ENCODE data around the gene ARHGAP23.
"Not testable (repeated sequence)": the region's sequence is repeated elsewhere in the genome, so short reads cannot be mapped to it uniquely, and the experiment has no call there.

The ARHGAP23 gene

GRCh38 chr17:38491346-38492066, 63.2 kb downstream of the ARHGAP23 start:
- not testable (repeated sequence) for DNase-seq (ENCODE audit: low read depth)

DNA sequence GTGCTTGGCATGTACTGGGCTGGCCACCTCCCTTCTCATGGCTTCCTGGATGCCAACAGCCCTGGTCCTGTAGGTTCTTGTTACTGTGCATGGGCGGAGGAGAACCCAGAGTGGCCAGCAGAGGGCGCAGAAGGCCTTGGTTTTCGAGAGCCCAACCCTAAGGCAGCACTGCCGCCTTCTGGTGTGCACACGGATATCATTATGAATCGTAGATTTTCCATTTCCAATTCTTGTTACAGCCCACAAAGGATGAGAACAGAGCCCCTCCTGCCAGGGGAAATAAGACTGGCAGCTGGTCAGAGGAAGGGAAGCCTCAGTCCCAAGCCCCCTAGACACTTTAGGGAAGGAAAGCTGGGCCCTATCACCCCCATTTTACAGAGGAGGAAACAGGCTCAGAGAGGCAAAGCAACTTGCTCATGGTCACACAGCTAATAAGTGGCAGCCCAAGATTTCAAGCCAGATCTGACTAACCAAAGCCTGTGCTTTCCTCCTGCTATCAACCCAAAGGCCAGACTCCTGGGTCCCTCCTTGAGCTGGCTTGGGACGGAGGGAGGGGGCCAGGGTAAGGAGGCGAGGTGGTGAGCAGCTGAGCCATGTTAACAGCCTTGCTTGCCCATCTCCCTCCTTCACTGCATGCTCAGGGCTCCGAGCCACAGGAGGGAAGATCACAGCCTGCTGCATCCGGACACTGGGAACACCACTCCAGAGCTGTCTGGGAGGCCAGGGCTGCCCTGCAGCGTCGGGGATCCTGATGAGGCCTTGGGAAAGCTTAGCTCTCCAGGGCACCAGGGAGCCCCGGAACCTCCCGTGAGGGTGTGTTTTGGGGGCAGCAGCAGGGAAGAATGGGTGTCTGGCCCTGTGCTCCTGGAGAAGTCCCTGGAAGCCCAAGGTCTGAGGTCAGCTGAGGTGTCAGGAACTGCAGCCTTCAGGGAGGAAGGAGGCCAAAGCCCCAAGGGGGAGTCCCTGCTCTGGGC, 64.1 kb downstream of the ARHGAP23 start:
- DNase-seq (ENCODE audit: low read depth) = peak; percentile 33

- not testable (repeated sequence) for DNase-seq (ENCODE audit: low read depth)
These were observed 65.9 kb downstream of the ARHGAP23 start for GRCh38 chr17:38494152-38494551.

GRCh38 chr17:38497656-38498055, 69.4 kb downstream of the ARHGAP23 start:
- not testable (repeated sequence) for DNase-seq (ENCODE audit: low read depth)

DNA sequence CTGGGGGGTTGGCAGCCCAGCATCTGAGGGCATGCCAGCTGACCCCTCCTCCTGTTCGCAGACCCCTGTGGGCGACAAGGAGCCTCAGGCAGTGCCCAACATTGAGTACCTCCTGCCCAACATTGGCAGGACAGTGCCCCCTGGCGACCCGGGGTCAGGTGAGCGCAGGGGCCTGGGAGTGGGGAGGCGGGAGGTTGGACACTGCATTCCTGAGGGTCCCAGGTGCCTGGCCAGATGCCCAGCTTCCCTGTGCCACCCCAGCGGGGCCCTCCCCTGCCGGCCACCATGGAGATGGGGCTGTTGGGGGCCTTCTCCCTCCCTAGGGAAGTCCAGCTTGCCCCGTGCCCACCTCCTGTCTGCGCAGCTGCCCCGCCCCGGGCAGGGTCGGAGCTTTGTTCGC, 70.1 kb downstream of the ARHGAP23 start:
- no peak for DNase-seq (ENCODE audit: low read depth)

- DNase-seq (ENCODE audit: low read depth) = not testable (repeated sequence)
These were observed 71.0 kb downstream of the ARHGAP23 start for GRCh38 chr17:38499230-38499629.

- not testable (repeated sequence) for DNase-seq (ENCODE audit: low read depth)
These were observed 73.5 kb downstream of the ARHGAP23 start for GRCh38 chr17:38501718-38502117.

DNA sequence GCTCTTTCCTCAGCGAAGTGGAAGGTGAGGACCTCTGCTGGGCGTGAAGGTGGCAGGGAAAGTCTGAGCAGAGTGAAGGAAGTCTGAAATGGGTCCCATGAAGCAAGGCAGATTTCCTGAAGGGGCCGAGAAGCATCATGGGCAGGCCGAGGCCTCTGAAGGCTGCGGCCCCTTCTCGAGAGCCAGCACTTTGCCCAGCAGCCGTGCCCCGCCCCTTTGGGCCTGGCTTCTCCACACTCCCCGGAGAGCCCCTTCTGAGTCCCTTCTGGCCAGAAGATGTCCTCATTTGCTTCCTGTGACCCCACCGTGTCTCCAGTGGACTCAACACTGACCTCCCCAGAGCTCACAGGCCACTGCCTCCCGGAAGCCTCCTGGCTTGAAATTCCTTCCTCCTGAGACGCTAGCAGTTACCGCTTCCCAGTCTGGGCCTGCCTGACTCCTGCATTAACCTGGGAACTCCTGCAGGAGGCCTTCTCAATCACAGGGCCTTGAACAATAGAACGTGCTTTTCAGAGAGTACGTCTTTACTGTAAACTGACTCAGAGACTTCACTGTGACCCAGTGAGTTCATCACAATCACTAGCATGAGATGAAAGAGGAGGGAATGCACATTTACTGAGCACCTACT, 75.1 kb downstream of the ARHGAP23 start:
- DNase-seq (ENCODE audit: low read depth) = not testable (repeated sequence)

- DNase-seq (ENCODE audit: low read depth) = no peak
These were observed 76.0 kb downstream of the ARHGAP23 start for GRCh38 chr17:38504216-38504615.

DNA sequence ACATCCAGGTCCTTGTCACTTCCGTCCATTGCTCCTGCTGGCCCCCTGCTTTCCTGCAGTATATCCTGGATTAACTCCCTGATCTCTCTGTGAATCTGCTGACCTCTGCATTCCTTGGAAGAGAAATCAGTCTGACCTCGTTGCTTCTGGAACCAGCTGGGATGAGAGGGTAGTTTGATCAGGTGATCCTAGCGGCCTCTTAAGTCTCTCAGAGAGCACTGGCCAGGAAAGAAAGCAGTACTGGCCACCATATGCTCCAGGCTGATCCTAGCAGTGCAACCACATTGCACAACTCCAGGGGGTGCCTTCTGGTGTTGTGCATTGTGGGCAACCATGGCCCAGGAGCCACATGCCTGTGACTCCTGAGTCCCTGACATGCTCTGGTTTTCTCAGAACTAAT, 79.2 kb downstream of the ARHGAP23 start:
- no peak for DNase-seq (ENCODE audit: low read depth)

DNA sequence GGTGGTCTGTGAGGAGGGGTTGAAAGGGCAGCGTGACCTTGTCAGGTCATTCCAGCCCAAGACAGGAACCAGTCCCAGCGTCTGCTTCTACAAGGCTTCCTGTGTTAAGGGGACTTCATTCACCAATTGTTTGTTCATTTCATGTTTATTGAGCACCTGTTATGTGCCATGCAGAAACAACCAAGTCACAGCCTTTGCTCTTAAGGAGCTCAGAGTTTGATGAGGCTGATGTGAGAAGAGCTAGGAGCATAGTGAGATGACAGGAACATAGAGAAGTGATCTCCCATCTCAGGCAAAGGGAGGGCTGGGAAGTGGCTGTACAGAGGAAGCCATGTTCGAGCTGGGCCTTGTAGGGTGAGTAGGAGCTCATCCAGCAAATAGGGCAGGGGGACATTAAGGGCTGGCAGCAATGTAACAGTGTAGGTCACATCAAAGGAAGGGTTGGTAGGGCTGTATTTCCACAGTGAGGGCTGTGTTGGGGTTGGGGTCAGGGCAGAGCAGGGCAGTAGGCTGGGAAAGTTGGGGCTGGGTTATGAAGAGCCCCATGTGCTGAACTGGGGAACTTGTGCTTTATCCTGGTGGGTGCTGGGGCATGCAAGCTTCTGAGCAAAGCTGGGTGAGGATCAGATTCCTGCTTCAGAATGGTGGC, 79.8 kb downstream of the ARHGAP23 start:
- no peak for DNase-seq (ENCODE audit: low read depth)

DNA sequence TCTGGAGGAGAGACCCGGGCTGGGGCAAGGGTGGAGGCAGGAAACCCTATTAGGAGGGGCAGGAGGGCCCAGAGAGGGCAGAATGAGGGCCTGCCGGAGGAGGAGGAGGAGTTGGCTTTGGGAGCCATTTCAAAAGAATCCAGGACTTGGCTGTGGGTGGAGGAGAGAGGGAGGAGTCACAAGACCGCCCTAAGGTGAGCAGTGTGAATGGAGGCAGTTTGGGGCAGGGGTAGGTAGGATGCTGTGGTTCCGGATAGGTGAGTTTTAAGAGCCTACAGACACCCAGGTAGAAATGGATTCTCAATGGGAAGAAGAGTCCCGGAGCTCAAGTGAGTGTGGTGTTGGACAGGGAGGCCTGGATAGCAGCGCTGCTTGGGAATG, 80.3 kb downstream of the ARHGAP23 start:
- no peak for DNase-seq (ENCODE audit: low read depth)

GRCh38 chr17:38508954-38509771, 80.9 kb downstream of the ARHGAP23 start:
- no peak for DNase-seq (ENCODE audit: low read depth)

DNA sequence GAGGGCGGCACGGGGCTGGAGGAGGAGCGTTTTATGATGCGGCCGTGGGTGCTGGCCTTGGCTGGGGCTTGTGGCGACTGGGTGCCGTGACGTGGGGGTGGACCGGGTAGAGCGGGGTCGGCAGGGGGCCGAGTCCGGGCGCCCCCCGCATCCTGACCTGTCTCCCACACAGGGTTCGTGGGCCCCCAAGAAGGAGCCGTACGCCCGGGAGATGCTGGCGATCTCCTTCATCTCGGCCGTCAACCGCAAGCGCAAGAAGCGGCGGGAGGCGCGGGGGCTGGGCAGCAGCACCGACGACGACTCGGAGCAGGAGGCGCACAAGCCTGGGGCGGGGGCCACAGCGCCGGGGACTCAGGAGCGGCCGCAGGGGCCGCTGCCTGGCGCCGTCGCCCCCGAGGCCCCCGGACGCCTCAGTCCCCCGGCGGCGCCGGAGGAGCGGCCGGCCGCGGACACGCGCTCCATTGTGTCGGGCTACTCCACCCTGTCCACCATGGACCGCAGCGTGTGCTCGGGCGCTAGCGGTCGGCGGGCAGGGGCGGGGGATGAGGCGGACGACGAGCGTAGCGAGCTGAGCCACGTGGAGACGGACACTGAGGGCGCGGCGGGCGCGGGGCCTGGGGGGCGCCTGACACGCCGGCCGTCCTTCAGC, 81.6 kb downstream of the ARHGAP23 start:
- no peak for DNase-seq (ENCODE audit: low read depth)

- no peak for DNase-seq (ENCODE audit: low read depth)
These were observed 82.3 kb downstream of the ARHGAP23 start for GRCh38 chr17:38510421-38511149.

DNA sequence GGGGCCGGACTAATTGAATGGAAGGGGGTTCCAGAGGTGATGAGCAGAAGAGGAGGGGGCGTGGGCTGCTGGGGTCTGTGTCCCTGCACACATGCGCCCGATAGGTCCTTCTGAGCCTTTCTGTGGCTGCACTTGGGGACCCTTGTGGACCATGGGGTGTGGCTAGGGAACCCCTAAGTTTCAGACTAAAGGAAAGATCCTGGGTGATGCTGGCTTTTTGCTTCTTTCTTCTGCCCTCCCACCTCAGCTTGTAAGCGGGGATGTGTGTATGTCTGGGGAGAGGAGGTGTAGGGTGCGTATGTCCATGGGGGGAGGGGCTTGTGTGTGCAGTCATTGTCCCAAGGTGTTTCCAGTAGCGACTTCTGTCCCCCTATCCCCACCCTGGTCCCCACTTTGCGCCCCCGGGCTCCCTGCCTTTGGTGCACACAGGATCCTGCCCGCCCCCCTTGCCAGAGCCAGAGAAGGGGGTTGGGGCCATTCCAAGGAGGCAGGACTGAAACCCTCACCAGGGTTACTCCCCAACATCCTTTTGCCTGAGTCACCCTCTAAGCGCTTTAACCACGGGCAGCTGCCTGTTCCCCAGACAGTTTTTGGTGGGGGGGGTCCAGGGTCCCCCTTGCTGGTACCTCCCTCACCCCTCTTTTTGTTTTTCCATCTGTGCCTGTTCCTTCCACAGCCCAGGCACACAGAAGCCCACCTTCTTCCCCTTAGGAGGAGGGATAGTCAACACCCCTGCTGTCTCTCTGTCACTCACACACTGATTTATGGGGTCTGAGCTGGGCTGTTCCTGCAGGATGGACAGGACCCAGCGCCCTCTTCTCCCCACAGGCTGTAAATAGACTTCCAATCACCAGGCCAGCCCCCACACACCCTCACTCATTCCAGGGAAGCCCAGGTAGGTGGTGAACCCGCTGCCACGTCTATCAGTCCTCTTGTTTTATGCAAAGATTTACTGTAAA, 83.2 kb downstream of the ARHGAP23 start:
- no peak for DNase-seq (ENCODE audit: low read depth)

GRCh38 chr17:38512473-38513058, 84.3 kb downstream of the ARHGAP23 start:
- DNase-seq (ENCODE audit: low read depth) = no peak

GRCh38 chr17:38526526-38526925, 98.3 kb downstream of the ARHGAP23 start:
- DNase-seq (ENCODE audit: low read depth) = not testable (repeated sequence)
